NCI-H1092 (cell line): ENCODE data around the gene ASB11.

Source experiments
- DNase-seq: peaks from one replicate; lab custom pipeline; 2025; lab: John Stamatoyannopoulos, UW

The ASB11 gene, protein sequence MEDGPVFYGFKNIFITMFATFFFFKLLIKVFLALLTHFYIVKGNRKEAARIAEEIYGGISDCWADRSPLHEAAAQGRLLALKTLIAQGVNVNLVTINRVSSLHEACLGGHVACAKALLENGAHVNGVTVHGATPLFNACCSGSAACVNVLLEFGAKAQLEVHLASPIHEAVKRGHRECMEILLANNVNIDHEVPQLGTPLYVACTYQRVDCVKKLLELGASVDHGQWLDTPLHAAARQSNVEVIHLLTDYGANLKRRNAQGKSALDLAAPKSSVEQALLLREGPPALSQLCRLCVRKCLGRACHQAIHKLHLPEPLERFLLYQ

DNA sequence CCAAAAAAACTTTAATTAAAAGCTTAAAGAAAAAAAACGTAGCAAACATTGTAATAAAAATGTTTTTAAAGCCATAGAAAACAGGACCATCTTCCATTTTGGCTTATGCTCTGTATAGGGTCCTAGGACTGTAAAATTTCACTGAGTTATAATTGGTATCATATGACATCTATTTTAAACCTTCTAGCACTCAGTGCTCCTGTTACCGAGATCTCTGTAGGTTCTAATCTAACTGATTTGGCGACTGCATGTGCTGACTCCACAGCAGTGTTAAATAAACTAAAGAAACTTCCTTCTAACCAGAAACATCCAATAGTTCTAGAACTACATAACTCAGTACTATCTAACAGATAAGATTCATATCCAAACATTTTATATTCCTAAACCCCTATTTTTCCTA lies at the start of gene ASB11:
ASB11 (minus strand) TSS at position 132 of the 400 bp plus-strand sequence; CDS start at position 97, 35 bp downstream.
- no peak for DNase-seq

DNA sequence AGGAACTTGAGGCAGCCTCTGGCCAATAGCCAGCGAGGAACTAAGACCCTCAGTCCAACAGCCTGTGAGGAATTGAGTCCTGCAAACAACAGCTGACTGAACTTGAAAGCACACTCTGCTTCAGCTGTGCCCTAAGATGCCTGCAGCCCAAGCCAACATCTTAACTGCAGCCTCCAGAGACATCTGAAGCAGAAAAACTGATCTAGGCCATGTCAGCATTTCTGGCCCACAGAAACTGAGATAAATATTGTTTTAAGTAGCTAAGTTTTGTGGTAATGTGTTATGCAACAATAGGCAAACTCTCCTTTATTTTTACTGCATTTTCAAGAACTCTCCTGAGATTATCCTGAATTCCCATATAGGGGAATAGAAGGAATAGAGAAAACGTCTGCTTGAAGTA lies 44.3 kb upstream of the ASB11 start:
- DNase-seq = no peak

DNA sequence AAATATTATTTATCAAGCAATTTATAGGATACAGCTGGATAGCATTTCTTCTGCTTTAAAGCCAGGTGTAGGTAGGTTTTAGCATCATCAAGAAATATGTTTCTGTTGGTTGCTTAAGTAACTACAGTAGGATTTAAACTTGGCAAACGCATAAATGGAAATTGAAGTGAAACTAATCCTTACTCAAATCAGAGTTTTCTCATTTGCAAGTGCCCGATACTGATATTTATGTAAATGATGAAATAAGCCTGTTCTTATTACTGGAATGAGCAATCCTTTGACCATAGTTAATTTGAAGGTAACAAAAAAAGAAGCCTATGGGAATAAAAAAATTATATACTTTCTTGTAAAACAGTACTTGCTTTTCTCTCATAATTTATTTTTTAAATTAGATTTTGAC lies 43.1 kb upstream of the ASB11 start:
- no peak for DNase-seq

DNA sequence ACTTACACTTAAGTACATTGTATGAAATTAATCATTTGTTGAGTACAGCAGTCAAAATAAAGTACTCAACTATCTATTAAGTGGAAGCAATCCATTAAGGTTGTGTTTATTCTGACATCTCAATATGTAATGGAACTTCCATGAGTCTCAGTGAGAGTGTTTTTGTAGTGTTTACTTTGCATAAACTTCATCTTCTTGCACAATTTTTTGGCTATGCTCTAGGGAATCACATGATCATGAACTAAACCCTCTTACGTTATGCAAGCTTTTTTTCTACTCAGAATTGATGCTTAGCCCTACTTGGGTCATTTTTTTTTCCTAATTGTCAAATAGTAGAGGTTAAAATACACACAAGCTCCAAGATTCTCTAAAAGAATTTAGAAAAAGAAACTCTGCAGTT lies 41.0 kb upstream of the ASB11 start:
- DNase-seq = no peak

DNA sequence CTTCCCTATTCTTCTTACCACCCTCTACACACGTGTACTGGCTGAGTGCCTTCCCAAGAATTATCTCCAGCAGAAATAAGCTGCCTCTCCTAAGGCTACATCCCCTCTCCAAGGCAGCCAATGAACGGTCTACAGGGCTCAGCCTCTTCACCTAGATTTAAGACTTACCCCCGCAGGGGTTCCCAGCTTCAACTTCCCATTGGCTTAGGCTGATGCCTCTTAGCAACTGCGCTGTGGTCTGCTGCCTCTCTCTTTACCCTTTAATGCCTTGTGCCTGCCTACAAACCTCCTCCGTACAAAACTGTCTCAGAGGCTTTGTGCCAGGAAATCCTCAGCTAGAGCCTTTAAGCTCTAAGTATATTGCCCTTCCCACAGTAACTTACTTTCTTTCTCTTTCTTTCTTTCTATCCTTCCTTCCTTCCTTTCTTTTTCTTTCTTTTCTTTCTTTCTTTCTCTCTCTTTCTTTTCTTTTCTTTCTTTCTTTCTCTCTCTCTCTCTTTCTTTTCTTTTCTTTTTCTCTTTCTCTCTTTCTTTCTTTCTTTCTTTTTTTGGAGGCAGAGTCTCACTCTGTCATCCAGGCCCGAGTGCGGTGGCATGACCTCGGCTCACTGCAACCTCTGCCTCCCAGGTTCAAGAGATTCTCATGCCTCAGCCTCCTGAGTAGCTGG lies 35.0 kb upstream of the ASB11 start:
- no peak for DNase-seq

DNA sequence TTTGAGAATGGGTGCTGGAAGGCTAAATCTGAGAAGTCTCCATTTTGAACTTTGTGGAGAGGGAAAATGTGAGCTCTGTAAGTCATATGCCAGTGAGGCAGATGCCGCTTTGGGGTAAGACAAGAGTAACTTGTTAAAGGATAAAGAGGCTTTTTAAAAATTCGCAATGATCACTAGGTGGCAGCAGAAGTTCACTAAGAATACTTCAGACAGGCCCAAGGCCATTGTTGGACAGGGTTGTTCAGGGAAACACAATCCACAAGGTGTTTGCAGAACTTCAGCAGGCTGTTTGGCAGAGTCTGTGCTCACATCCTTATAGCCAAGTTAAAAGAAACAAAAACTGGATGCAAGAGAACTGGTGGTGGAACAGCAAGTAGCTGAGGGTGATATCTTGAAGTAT lies 33.6 kb upstream of the ASB11 start:
- peak; percentile 68 for DNase-seq

DNA sequence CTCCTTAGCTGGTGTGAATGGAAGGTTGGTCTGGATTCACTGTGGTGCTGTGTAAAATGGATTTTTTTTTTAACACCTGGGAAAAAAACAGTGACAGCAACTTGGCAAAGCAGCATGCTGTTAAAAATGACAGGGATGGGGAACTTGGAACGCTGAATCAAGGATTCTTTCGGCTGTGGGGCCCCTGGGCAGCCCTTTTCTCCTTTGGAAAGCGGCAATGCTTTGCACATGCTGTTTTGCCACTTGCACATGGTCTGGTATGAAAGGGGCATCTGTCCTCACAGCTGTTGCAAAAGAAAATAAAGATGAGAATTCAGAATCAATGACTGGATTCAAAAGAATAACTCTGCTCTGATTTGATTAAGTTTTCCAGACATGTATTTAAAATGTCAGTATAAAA lies 30.5 kb upstream of the ASB11 start:
- DNase-seq = no peak

DNA sequence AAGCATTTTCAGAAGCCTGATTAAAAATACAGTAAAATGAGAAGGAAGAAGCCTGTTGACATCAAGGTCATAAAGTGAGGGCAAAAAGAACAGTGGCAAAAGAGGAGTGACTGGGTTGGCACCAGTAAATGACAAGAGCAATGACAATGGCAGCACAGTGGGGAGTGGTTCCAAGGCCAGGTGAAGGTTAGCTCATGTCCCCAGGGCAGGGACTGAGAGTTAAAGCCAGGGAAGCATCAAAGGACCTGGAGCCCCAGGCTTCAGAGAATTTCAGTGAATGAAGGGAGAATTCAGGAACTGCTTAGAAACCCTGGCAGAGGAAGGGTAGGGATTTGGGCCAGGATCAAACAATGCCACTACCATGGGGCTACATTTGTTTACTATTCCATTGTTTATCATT lies 28.7 kb upstream of the ASB11 start:
- DNase-seq = no peak

DNA sequence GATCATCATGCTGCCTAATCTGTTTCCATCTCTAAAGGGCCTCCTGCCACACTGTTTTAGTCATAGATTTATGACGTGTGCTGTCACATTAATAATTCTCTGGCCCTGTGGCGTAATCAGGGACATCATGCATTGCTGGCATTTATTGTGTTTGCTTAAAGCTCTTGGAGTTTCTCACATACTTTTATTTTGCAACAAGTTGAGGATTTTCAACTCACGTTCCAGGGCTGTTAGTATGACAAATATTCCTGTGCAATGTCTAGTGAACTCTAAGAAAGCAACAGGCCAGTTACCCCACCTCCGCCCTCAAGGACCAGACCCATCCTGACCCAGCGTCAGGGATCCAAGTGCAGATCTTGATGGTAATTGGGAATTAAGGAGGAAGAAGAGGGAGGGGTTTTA lies 27.6 kb upstream of the ASB11 start:
- no peak for DNase-seq

DNA sequence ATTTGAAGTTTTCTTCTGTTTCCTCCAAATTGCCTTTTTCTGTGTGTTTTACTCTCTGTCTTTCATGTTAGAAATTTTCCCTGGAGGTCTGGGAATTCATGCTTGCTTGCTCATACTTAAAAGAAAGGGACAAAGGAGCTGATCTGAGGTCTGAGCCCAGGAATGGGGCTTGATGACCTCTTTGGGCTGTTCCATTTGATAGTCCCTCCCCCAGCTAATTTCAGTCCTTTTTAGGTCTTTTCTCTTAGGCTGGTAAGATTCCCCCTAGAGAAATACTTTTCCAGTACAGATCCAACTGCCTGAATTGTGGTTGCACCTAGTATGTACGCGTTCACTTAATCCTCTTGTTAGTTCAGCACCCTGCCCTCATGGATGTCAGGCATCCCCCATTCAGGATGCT lies 25.4 kb upstream of the ASB11 start:
- DNase-seq = no peak

DNA sequence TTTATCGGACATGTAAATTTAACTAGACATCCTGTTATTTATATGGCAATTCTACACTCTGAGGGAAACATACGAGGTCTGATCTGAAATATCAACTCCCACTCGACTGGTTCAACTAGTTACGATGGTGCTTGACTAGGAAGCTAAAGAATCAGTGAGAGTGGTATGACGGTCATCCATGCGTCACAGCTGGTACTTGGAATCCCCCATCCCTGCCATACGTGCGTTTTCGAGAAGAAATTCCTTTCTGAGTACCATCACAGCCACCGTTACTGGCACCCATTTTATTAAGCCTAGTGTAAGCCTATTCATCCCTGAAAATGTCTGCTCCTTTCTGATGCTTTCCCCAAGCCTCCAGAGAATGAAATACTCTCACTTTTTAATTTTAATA lies 20.6 kb upstream of the ASB11 start:
- no peak for DNase-seq

DNA sequence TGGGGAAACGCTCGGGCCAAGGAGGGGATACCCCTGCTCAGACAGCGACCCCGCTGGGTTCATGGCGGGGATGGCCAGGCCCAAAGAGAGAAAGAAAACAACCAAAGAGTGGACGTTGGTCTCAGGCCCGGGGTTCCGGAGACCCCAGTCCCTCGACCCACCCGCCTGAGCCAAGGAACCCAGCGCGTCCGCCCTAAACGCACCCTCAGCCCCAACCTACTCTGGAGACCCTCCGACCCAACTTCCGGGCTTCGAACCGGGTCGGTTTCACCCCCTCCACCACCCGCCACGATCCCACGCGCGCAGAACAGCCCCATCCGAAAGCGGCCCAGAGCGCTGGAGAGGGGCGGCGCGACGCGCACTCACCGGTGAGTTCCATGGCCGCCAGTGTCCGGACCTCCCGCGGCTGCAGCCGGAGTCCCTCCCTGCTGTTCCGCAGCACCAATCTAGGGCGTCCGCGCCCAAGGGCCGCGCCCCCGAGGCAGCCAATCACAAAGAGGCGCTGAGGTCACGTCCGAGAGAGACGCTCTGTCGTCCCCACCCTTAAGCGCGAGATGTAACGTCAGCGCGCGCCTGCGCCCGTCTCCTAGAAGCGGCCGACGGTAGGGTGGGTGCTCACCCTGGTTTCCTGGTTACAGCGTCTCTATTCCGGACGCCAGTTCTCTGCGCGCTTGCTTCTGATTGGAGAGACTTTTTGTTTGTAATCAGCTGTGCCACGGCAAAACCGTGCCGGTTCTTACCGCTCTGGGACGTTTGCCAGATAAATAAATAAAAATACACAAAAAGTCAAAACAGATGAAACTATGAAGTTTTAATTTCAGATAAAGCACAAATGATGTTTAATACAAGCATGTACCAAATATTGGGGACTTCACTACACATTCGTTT lies 19.9 kb upstream of the ASB11 start, which contains the start of gene PIGA:
PIGA (minus strand) TSS at position 389 of the 888 bp plus-strand sequence. CDS start 3,593 bp downstream, outside the sequence.
- peak; percentile 96 for DNase-seq

DNA sequence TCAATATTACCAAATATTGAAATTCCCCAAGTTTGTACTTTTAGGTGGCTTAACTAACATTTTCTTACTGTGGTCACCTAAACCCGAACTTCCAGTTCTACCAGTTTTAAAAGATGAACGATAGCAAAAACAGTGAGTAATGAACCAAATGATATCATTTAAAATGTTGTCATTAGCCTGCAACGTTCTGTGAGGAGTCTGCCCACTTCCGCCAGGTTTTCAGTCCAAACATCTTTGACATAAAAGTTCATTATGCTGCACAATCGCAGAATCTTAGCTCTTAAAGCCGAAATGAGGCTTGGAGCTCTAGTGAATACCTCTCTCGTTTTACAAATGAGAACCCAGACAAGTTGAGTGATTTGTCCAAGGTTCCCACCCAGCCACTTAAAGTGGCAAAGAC lies 19.1 kb upstream of the ASB11 start:
- DNase-seq = no peak

DNA sequence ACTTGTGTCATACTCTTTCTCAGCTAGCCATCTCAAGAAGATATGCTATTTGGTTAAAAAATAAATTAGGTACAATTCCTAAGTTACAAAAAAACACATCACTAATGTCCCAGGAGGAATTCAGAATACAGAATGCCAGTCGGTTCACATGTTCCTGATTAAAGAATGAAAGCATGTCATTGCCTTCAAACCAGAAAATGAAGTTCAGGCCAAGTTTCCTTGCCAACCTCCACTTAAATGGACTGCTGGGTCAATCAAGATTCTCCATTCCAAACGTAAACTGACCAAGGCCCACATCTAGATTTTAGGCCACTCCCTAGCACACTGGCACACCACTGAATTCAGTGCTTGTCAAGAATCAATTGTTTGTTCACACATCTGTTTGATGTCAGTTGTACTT lies 13.4 kb upstream of the ASB11 start:
- DNase-seq = no peak

DNA sequence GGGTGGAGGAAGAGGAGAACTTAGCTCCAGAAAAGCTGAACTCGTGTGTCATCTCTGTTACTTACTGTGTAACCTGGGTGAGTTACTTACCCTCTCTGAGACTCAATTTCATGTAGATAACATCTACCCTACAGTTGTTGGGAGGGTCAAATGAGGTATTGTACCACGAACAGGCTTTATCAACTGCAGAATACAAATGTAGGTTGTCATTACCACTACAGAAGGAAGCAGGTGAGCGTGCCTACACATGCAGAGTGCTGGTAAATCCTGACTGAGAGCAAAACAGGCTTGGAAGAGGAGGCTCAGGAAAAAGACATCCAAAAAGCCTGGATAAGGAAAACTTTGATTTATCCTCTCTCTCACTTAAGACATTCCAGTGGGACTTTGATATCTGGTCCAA lies 12.7 kb upstream of the ASB11 start:
- DNase-seq = no peak

DNA sequence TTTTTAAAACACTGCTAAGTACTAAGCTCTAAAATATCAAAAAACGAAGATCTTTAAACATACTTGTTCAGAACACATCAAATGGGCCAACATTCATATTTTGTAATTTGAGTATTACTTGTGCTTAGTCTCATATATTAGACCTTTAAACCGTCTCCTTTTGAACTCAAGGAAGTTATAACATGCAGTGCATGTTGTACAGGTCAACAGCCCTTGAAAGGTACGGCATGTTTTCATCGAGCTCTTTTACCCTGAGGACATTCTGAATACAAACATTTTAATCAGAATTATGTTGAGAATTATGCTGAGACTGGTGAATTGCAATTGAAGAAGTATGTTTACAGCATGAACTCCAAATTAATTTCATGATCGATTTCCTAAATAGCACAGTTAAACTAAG lies 7.0 kb upstream of the ASB11 start:
- no peak for DNase-seq

DNA sequence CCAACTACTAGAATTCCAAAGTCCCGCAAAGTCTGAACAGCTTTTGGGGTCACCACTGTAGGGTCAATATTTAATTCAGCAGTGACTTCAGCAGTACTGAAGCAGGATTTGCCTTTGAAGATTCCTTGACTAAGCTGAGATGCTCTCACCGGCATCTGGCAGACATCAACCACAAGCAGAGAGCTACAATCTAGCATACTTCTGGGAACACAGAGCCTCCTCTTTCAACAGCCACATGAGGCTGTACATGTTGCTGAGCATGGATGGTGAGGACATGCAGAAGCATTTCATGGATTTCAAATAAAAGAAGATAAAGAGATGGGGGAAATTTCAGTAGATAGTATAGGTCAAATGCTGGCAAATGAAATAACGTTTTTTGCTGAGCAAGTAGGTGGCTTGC lies 6.6 kb upstream of the ASB11 start:
- no peak for DNase-seq

DNA sequence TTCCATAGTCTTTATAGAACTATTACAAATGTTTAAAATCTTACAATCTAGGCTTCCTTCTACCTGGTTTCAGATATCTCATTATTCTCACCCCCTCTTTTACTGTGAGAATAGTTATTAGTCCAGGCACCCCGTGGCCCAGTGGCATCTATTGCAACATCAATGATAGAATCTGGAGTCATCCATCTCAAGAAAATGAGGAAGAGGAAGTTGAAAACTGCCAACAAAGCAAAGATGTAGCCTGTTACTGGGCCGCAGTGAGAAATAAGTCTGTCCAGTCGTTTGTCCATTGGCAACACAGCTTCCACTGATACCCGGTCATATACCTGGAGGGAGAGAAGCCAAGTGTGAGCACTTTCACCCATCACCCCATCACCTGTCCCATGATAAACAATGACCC lies 6.0 kb upstream of the ASB11 start:
- DNase-seq = no peak

DNA sequence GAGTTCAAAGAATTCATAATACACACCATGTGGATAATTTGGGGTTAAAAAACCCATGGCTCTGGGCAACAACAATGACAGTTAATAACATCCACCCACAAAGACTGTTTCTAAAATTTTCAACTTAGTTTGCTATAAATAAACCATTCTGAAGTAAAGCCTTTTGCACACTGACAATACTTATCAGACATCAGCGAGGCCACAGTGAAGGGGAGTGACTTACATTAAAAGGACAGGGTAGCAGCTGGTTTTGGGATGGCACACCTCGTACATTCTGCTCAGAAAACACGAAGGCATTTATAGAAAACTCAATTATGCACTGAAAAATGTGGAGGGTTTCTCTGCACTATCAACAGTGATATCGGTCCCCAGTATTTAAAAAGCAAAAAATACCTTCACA lies 4.9 kb upstream of the ASB11 start:
- no peak for DNase-seq

DNA sequence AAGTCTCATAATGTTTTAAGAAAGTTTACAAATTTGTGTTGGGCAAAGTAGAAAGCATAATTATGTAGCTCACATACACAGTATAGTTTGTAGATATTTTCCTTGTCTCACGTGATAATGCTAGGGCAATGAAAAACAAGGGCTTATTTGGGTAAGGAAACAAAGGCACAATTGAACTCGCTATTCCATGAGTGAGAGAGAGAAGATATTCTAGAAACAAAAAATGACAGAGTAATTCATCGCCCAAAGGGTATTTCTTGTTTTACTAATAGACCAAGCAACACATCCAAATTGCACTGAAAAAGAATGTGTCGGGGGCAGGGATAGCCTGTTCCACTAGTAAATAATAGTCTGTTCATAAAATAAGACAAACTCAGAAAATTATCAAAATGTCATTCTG lies 3.6 kb upstream of the ASB11 start:
- DNase-seq = no peak

DNA sequence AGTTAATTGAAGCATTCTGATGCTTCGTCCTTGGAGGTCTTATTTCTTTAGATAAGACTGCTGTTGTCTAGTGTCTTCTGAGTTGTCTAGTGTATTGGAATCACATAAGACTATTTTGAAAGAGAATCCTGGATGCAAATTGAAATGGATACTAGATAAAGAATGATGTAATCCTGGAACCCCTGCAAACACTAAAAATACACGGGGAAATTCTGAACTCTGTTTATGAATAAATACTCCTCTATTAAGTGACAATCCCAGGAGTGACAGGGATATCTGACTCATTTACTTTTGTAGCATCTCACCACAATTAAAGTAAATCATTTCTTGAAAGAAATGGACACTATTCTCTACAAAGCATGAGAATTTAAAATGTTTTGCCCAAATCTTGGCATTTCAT lies 968 bp downstream of the ASB11 start:
- DNase-seq = no peak

DNA sequence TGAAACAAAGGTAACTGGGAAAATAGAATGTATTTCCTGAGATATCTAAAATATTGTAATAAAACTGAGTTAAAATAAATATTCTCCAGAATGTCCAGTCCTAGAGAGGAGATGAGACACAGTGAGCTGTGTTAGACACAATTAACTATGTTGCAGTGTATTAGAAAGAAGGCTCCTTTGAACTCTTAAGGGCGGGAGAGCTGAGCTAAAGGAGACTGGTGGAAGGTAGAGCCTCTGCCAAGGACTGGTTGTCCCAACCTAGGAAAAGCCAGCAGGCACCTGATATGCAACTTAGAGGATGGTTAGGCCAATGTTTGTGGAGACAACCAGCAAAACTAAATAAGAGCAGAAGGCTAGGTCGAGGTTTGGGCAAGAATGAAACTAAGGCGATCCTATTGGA lies 4.3 kb downstream of the ASB11 start:
- no peak for DNase-seq

DNA sequence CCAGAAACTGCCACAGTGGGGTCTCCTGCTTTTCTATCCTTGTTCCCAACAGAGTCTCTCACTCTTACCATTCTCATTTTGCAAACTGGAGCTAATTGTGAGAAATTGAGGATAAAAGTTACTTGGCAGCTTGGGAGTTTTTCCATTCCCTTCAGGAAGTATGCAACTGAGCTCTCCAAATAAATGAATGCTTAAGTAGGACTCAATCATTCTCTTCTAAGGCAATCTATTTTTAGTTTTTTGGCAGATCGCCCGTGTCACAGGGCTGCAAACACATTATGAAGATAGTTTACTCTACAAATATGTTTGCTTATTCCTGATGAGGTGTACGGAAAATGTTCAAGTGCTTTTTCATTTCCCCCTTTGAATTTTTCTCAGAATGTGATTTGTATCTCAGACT lies 5.3 kb downstream of the ASB11 start:
- peak; percentile 61 for DNase-seq
